HAP-1 (cell line): Measurements from ENCODE around the gene EIF4E.

Experiments
- DNase-seq, 2 experiments: peaks; one replicate each; pipeline ENCODE4 v3.0.0-alpha.2; 2016 to 2020; ENCODE audit warnings: low spot score in 2 of 2
- H3K27me3 ChIP-seq: fragments of 250-450 bp; sonication (Bioruptor Pico); 2 replicates; pipeline ENCODE4 v1.5.1; 2020; ENCODE audit warnings: low read depth, mild to moderate bottlenecking, moderate library complexity
- H3K36me3 ChIP-seq: fragments of 250-450 bp; sonication (Bioruptor Pico); replicated peaks from 2 replicates; pipeline ENCODE4 v1.5.1; 2020; ENCODE audit warnings: mild to moderate bottlenecking
- H3K4me1 ChIP-seq: fragments of 250-450 bp; sonication (Bioruptor Pico); 2 replicates; pipeline ENCODE4 v1.5.1; 2020; ENCODE audit warnings: mild to moderate bottlenecking
- H3K4me3 ChIP-seq: fragments of 250-450 bp; sonication (Bioruptor Pico); 2 replicates; pipeline ENCODE4 v1.5.1; 2020; ENCODE audit warnings: mild to moderate bottlenecking, moderate library complexity
- H3K9me3 ChIP-seq: fragments of 250-450 bp; sonication (Bioruptor Pico); 2 replicates; pipeline ENCODE4 v1.5.1; 2020; ENCODE audit warnings: mild to moderate bottlenecking, moderate library complexity
- in situ Hi-C: fragments of 300-500 bp; cut with MboI; formaldehyde crosslinking; loops from 3 replicates; pipeline ENCODE4 v1.14.3; 2020; ENCODE audit warnings: low sequenced_read_pairs, inconsistent platforms, mixed read lengths

The EIF4E gene, protein sequence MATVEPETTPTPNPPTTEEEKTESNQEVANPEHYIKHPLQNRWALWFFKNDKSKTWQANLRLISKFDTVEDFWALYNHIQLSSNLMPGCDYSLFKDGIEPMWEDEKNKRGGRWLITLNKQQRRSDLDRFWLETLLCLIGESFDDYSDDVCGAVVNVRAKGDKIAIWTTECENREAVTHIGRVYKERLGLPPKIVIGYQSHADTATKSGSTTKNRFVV

GRCh38 chr4:98928505-98929340, at the start of gene EIF4E:
Gene EIF4E, minus strand, starts transcription at chr4:98929133. Its CDS starts 21 bp downstream, at chr4:98929112.
- in situ Hi-C loops, result no loop called here
- DNase-seq, result peak; percentile 97 to 98
- peaks cover 11% of the 10 kb centered on the region for H3K4me1 ChIP-seq
- peaks cover 10% of the 10 kb centered on the region for H3K9me3 ChIP-seq
- peaks cover 30% of the 10 kb centered on the region for H3K36me3 ChIP-seq
- H3K4me3 ChIP-seq, result peak within 1 kb of the TSS; percentile 96
- no peaks in the 10 kb centered on the region for H3K27me3 ChIP-seq

GRCh38 chr4:98977557-98977956, 48.6 kb upstream of the EIF4E start:
- in situ Hi-C loops, result no loop called here
- no peak for DNase-seq
- H3K4me3 ChIP-seq, result no peak overlapping the region

DNA sequence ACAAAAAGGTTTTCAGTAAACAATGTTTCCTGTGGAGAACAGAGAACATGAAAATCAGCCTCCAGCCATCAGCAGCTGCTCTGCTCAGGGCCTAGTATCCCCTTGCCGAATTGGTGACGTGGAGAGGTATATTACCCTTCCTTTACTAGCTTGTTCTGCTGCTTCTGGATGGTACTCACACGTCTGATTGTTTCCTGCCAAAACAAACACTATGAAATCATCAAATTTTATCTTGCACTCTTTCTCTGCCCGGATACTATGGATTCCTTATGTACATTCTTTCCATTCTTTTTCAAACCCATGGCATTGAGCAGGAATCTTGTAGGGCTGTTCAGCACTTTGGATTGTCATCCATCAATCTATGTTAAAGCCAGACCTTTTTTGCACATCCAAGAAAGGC, 47.8 kb upstream of the EIF4E start:
- DNase-seq, result no peak
- in situ Hi-C loops, result no loop called here
- Histone ChIP-seq H3K36me3 (no peaks in the 10 kb centered on the region), H3K4me1 (no peaks in the 10 kb centered on the region), H3K27me3 (no peaks in the 10 kb centered on the region), H3K4me3 (no peak overlapping the region), H3K9me3 (no peaks in the 10 kb centered on the region)

More at GRCh38 chr4:98977557-98977956, 48.6 kb upstream of the EIF4E start:
- no peaks in the 10 kb centered on the region for H3K4me1 ChIP-seq
- no peaks in the 10 kb centered on the region for H3K27me3 ChIP-seq
- no peaks in the 10 kb centered on the region for H3K36me3 ChIP-seq
- no peaks in the 10 kb centered on the region for H3K9me3 ChIP-seq

- no peaks in the 10 kb centered on the region for H3K36me3 ChIP-seq
- in situ Hi-C loops, result no loop called here
- peaks cover 34% of the 10 kb centered on the region for H3K4me1 ChIP-seq
- H3K4me3 ChIP-seq, result no peak overlapping the region
- peak; percentile 38 to 63 for DNase-seq
- no peaks in the 10 kb centered on the region for H3K9me3 ChIP-seq
- H3K27me3 ChIP-seq, result no peaks in the 10 kb centered on the region
These were observed 41.2 kb upstream of the EIF4E start for GRCh38 chr4:98969878-98970785.

DNA sequence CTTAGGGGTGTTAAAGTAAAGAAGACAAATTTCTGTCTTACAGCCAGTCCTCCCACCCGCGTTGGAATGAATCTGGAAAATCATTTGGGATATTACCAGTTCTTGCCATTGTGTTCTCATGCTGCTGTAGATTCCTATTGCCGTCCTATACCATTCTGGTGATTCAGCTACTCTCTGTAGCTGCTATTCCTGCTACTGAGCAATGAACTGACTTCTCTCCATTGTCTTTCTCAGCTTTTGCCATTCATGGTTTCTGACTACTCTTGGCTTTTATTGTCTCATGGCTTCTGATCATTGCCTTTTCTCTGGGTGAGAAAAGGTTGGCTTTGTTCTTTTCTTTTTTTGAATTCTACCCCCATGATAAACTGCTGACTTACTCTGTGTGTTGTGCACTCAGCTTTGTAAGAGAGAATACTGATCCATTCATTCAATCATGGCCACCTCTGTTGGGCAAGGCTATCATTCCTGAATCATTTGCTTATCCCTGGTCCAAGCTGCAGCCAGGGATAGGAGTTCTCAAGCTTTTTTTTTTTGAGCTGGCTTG, 38.9 kb upstream of the EIF4E start:
- Histone ChIP-seq H3K36me3 (no peaks in the 10 kb centered on the region), H3K4me3 (no peak overlapping the region), H3K9me3 (no peaks in the 10 kb centered on the region), H3K27me3 (no peaks in the 10 kb centered on the region), H3K4me1 (peaks cover 49% of the 10 kb centered on the region)
- in situ Hi-C loops, result no loop called here
- peak in 1 of 2 experiments; percentile 40 for DNase-seq

DNA sequence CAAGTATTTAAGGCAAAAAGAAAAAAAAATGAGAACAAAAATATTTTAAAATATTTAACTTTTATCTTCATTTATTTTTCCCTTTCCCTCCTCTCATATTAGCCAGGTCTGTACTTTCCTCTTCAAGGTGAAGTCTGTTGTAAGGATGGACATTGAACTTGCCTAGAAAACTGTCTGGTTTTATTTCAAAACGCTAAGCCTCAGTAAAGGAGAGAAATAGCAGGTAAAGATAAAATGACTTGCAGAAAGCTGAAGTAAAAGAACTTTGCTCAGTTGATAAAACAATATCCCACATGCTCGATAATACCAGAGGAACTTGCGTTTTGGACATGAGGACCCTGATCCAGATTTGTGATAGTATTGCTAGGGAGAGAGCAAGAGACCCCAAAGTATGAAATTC, 38.0 kb upstream of the EIF4E start:
- in situ Hi-C loops, result no loop called here

DNA sequence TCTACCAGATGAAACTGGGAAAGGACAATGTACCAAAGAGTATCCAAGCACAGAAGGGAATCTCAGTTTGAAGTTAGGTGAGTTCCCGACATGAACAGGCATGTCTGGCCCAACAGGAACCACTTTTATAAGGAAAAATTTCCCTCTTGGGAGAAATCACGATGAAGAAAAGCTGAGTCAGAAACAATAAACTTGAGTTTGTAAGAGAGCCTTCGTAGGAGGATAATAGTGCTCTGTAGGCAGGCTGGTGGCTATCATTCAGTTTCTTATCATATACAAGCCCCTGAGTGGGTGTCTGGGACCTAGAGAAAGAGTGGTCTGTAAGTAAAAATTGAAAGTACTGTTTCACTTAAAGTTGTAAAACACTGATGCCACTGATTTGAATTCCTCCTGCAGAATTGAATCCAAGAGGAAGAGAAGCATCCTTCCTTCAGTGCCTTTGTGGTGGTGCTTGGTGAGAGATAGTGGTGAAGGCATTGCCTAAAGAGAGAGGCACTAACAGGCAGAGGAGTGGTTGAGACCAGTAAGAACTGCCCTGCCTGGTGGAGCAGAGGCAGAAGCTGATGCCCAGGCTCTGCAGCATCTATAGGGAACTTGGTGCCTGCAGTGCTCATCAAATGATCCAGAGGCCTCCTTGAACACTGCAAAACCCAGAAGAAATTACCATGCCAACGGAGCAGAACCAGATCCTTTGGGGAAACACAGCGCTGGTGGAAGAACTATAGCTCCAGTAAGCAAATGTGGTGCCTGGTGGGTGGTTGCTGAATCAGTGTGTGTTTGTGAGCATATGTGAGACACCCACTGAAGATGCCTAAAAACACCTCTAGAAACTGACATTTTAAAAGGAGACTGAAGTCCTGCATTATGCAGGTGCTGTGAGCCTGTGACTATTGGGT, 34.9 kb upstream of the EIF4E start:
- Histone ChIP-seq H3K4me1 (peaks cover 35% of the 10 kb centered on the region), H3K36me3 (no peaks in the 10 kb centered on the region), H3K27me3 (no peaks in the 10 kb centered on the region), H3K4me3 (no peak overlapping the region), H3K9me3 (no peaks in the 10 kb centered on the region)
- no peak for DNase-seq
- in situ Hi-C loops, result no loop called here

More for the DNA sequence above, 38.0 kb upstream of the EIF4E start:
- DNase-seq, result no peak
- no peaks in the 10 kb centered on the region for H3K27me3 ChIP-seq
- H3K4me1 ChIP-seq, result peaks cover 49% of the 10 kb centered on the region
- H3K36me3 ChIP-seq, result no peaks in the 10 kb centered on the region
- no peak overlapping the region for H3K4me3 ChIP-seq
- no peaks in the 10 kb centered on the region for H3K9me3 ChIP-seq

- H3K9me3 ChIP-seq, result no peaks in the 10 kb centered on the region
- in situ Hi-C loops, result no loop called here
- no peak overlapping the region for H3K4me3 ChIP-seq
- H3K4me1 ChIP-seq, result peaks cover 31% of the 10 kb centered on the region
- H3K27me3 ChIP-seq, result no peaks in the 10 kb centered on the region
- H3K36me3 ChIP-seq, result no peaks in the 10 kb centered on the region
- no peak for DNase-seq
These were observed 32.8 kb upstream of the EIF4E start for GRCh38 chr4:98961770-98962169.

GRCh38 chr4:98959411-98959810, 30.5 kb upstream of the EIF4E start:
- no peaks in the 10 kb centered on the region for H3K9me3 ChIP-seq
- no peaks in the 10 kb centered on the region for H3K27me3 ChIP-seq
- H3K4me1 ChIP-seq, result peaks cover 29% of the 10 kb centered on the region
- in situ Hi-C loops, result no loop called here
- H3K4me3 ChIP-seq, result peak overlapping the region; percentile 10; the same call in 1 of the 2 replicates
- DNase-seq, result peak; percentile 71 to 98
- H3K36me3 ChIP-seq, result no peaks in the 10 kb centered on the region

DNA sequence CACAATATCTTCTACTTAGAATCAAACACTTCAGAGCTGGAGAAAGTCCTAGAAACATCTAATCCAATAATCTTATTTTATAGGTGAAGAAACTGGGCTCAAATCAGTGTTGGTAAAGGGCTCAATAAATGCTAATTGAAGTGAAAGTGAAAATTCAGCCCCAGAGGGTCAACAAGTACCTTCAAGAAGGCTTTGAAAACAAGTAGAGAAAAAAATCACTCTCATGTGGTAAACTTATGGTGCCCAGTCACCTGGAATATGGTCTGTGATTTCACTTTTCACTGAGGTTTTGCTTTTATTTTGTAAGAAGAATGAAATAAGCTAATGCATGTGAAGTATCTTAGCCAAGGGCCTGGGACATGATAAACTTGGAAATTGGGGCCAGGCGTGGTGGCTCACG, 29.1 kb upstream of the EIF4E start:
- Histone ChIP-seq H3K4me3 (peak overlapping the region; percentile 10; the same call in 1 of the 2 replicates), H3K4me1 (peaks cover 16% of the 10 kb centered on the region), H3K9me3 (no peaks in the 10 kb centered on the region), H3K36me3 (no peaks in the 10 kb centered on the region), H3K27me3 (no peaks in the 10 kb centered on the region)
- in situ Hi-C loops, result no loop called here
- no peak for DNase-seq

GRCh38 chr4:98955229-98955628, 26.3 kb upstream of the EIF4E start:
- DNase-seq, result no peak

DNA sequence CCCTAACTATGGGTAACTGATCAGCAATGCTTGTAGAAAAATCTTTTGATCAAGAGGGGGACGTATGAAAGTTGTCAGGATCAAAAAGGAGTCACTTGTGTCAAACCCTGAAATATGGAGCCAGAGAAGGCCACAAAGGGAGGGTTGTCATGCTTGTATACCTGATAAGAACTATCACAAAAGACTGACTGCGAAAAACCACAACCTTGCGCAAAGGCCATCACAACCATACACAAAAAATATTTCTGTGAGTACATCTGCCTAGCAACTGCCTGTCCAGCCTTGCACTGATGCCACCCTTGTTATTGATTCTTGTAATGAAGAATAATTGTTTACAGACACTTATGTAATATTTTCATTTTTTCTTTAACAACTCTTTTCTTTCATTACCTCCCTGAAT, 22.8 kb upstream of the EIF4E start:
- no peaks in the 10 kb centered on the region for H3K4me1 ChIP-seq
- in situ Hi-C loops, result no loop called here
- no peaks in the 10 kb centered on the region for H3K36me3 ChIP-seq
- no peak for DNase-seq
- no peaks in the 10 kb centered on the region for H3K9me3 ChIP-seq
- no peaks in the 10 kb centered on the region for H3K27me3 ChIP-seq
- no peak overlapping the region for H3K4me3 ChIP-seq

More at GRCh38 chr4:98955229-98955628, 26.3 kb upstream of the EIF4E start:
- no peaks in the 10 kb centered on the region for H3K27me3 ChIP-seq
- H3K4me3 ChIP-seq, result no peak overlapping the region
- in situ Hi-C loops, result no loop called here
- peaks cover 13% of the 10 kb centered on the region for H3K4me1 ChIP-seq
- no peaks in the 10 kb centered on the region for H3K9me3 ChIP-seq
- no peaks in the 10 kb centered on the region for H3K36me3 ChIP-seq
